Nephron progenitor cell (in vitro differentiated cells): ENCODE measurements around the gene TCIRG1.

ENCODE experiments used
- DNase-seq: peaks from one replicate; pipeline ENCODE4 v3.0.0; 2021
- H3K27ac Mint-ChIP-seq: 2 replicates; pipeline ENCODE4 v1.8.0; 2021; ENCODE audit warnings: mild to moderate bottlenecking, moderate library complexity, mixed read lengths
- H3K27me3 Mint-ChIP-seq: 2 replicates; pipeline ENCODE4 v1.8.0; 2021; ENCODE audit warnings: mild to moderate bottlenecking, low read depth, mixed read lengths; ENCODE audit not compliant: poor library complexity
- H3K36me3 Mint-ChIP-seq: 2 replicates; pipeline ENCODE4 v1.8.0; 2021; ENCODE audit warnings: low read depth, mixed read lengths
- H3K4me1 Mint-ChIP-seq: 2 replicates; pipeline ENCODE4 v1.8.0; 2021; ENCODE audit warnings: mixed read lengths
- H3K4me3 Mint-ChIP-seq: 2 replicates; pipeline ENCODE4 v1.8.0; 2021; ENCODE audit warnings: mild to moderate bottlenecking, moderate library complexity, mixed read lengths
- H3K9me3 Mint-ChIP-seq: 2 replicates; pipeline ENCODE4 v1.8.0; 2021; ENCODE audit warnings: mild to moderate bottlenecking, moderate library complexity, mixed read lengths
- TF ChIP-seq, protein P1 (sequence below): fragments of 200-600 bp; sonication (generic); IDR thresholded peaks from 2 replicates; pipeline ENCODE4 v1.5.0; 2021; ENCODE audit warnings: antibody characterized with exemption

TCIRG1 gene

DNA sequence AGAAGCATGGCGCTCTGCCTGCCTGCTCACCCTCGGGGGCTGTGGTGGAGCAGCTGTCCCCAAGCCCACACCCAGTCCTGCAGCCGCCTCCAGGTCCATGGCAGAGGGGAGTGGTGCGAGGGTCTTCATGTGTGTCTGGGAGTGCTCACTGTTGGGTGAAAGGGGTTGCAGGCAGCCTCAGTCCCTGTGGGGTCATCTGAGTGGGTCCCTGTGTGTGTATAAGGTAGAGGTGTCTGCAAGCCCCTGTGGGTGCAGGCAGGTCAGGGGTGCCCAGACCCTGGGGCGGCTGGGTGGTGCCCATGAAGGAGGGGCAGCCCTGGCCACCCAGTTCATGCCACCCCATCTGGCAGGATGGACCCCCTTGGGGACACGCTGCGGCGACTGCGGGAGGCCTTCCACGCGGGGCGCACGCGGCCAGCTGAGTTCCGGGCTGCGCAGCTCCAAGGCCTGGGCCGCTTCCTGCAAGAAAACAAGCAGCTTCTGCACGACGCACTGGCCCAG, 23.8 kb upstream of the TCIRG1 start:
- no peaks in the 10 kb centered on the region for H3K27me3 Mint-ChIP-seq
- H3K4me1 Mint-ChIP-seq = peaks cover 40% of the 10 kb centered on the region
- DNase-seq = no peak
- H3K36me3 Mint-ChIP-seq = no peaks in the 10 kb centered on the region
- H3K27ac Mint-ChIP-seq = no peak overlapping the region
- TF ChIP-seq, protein P1, sequence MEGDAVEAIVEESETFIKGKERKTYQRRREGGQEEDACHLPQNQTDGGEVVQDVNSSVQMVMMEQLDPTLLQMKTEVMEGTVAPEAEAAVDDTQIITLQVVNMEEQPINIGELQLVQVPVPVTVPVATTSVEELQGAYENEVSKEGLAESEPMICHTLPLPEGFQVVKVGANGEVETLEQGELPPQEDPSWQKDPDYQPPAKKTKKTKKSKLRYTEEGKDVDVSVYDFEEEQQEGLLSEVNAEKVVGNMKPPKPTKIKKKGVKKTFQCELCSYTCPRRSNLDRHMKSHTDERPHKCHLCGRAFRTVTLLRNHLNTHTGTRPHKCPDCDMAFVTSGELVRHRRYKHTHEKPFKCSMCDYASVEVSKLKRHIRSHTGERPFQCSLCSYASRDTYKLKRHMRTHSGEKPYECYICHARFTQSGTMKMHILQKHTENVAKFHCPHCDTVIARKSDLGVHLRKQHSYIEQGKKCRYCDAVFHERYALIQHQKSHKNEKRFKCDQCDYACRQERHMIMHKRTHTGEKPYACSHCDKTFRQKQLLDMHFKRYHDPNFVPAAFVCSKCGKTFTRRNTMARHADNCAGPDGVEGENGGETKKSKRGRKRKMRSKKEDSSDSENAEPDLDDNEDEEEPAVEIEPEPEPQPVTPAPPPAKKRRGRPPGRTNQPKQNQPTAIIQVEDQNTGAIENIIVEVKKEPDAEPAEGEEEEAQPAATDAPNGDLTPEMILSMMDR = no peak
- H3K9me3 Mint-ChIP-seq = no peaks in the 10 kb centered on the region
- no peak overlapping the region for H3K4me3 Mint-ChIP-seq

DNA sequence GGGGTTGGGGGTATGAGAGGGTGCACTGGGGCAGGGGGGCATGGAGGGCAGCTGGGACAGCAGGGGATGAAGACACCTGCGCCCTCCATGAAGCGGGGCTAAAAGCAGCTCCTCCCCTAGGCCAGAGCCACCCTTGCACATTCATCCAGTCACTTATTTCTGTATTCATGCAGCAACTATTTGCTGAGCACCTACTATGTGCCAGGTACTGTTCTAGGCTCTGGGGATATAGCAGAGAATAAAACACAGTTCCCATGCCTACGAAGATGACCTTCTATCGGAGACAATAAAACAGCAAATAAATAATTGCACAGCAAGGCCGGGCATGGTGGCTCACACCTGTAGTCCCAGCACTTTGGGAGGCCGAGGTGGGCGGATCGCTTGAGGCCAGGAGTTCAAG, 23.4 kb upstream of the TCIRG1 start:
- H3K27ac Mint-ChIP-seq = no peak overlapping the region
- TF ChIP-seq, protein P1 = no peak
- H3K4me3 Mint-ChIP-seq = no peak overlapping the region
- no peaks in the 10 kb centered on the region for H3K9me3 Mint-ChIP-seq
- H3K36me3 Mint-ChIP-seq = no peaks in the 10 kb centered on the region
- no peak for DNase-seq
- no peaks in the 10 kb centered on the region for H3K27me3 Mint-ChIP-seq
- peaks cover 39% of the 10 kb centered on the region for H3K4me1 Mint-ChIP-seq

DNA sequence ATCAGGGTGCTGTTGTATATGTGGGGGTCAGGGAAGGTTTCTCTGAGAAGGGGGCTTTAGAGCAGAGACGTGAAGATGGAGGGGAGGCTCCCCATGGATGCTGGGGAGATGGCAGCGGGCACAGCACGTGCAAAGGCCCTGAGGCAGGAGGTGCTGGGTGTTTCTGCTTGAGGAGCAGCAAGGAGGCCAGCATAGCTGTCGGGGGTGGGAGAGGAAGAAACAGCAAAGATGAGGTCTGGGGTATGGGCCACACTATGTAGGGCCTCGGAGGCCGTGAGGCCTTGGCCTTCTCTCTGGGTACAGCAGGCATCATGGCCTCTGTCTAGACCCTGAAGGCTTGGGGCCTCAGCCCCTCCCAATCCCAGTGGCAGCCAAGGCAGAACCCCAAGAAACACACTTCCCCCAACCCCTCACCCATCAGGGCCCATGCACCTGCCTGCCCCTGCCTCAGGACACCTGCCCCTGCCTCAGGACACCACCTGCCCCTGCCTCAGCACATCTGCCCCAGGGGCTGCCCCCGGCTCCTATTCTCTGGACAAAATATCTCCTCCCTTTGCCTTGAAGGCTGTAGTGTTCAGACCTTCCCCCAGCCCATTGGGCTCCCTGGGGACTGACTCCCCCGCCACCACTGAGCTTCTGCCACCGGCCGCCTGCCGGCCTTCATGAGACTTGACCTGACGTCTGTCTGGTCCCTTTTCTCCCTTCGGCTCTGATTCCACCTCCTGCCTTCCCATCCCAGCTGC, 22.5 kb upstream of the TCIRG1 start:
- H3K27ac Mint-ChIP-seq = no peak overlapping the region

DNA sequence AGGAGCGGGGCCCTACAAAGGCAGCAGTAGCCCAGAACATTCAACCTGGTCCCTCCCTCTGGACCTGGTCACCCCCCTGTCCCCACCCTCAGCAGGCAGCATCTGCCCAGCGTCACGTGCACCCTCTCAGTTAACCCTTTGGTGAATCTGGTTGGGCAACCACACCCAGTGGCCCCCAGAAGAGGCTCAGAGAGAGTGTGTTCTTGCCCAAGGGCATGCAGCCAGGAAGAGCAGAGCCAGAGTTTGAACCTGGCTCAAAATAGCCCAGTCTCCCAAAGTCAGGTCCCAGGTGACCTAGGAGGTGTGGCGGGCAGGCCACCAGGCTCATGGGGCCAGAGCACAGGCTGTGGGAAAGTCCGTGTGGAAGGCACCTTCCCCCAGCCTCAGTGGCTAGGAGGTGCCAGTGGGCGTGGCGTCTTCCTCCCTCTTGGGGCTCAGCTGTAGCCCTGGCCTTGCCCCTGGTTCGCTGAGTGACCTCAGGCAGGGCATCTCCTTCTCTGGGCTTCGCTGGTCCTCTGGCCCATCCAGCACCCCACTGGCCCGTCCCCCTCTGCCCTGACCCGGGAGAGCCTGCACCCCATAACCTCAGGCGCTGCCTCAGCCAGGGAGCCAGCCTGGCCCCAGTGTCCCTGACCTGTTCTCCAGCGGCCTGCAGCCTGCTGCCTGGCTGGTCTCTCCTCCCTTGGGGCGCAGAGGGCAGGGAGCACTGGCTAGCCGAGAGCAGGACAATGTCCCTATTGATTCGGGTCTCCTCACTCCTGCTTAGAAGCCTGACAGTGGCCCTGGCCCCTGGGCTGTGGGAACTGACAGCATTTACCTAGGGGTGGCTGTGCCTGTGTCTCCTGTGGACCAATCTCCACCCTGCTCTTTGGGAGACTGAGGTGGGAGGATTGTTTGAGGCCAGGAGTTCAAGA, 21.7 kb upstream of the TCIRG1 start:
- TF ChIP-seq, protein P1 = no peak
- Mint-ChIP-seq H3K4me1 (peaks cover 40% of the 10 kb centered on the region), H3K4me3 (no peak overlapping the region), H3K27me3 (peaks cover 4% of the 10 kb centered on the region), H3K36me3 (no peaks in the 10 kb centered on the region), H3K27ac (no peak overlapping the region), H3K9me3 (no peaks in the 10 kb centered on the region)
- DNase-seq = no peak

More for the DNA sequence above, 22.5 kb upstream of the TCIRG1 start:
- TF ChIP-seq, protein P1 = no peak
- DNase-seq = no peak
- Mint-ChIP-seq H3K36me3 (no peaks in the 10 kb centered on the region), H3K4me3 (no peak overlapping the region), H3K9me3 (no peaks in the 10 kb centered on the region), H3K27me3 (peaks cover 4% of the 10 kb centered on the region), H3K4me1 (peaks cover 40% of the 10 kb centered on the region)

DNA sequence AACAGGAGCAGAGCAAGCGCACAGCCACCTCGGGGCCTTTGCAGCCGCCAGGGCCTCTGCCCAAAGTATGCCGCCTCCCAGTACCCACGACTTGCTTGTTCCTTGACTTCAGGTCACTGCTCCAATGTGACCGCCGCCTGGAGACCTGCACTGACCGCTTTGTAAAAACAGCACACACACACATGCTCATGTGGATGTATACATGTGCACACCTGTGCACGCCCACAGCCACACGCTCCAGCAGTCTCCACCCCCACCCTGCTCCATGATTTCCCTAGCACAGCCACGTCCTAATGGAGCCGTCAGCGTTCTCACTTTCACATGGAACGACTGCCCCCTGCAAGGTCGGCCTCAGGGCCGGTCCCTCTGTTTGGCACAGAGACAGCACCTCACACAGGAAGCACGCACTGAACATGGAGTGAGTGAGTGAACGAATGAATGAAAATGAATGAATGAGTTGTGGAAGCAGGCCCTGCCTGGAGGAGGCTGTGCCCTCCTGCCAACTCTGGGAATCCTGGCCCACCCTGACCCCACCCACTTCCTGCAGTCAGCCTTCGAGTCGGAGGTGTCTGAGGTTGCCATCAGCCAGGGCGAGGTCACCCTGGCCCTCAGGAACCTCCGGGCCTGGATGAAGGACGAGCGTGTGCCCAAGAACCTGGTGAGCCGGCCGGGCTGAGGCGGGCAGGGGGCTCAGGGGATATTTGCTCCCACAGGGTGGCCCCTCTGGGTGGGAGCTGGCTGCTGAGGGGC, 20.7 kb upstream of the TCIRG1 start:
- TF ChIP-seq, protein P1 = no peak
- no peak for DNase-seq

More for the DNA sequence above, 20.7 kb upstream of the TCIRG1 start:
- Mint-ChIP-seq H3K9me3 (no peaks in the 10 kb centered on the region), H3K4me1 (peaks cover 39% of the 10 kb centered on the region), H3K4me3 (no peak overlapping the region), H3K27ac (peak overlapping the region; percentile 24), H3K36me3 (no peaks in the 10 kb centered on the region), H3K27me3 (peaks cover 4% of the 10 kb centered on the region)
